Fibroblast of lung (primary cell): ENCODE results near the gene SLC22A5. TPM values are rescaled to one million over a fixed set of nuclear protein-coding genes. Genes with fewer than 3 reads are reported as not detected.

Experiments
- DNase-seq, 2 donors: peaks; one replicate each; pipeline versions ENCODE4 v3.0.0 to v3.0.0-alpha.2; 2010; ENCODE audit warnings: low read depth in 2 of 2
- H2AFZ ChIP-seq: 2 replicates; pipeline ENCODE4 v1.5.1; 2012; ENCODE audit warnings: low read length, control low read depth, inconsistent platforms
- H3K27ac ChIP-seq: 2 replicates; pipeline ENCODE4 v1.5.1; 2011; ENCODE audit warnings: low read length, control low read depth; ENCODE audit not compliant: insufficient read depth
- H3K27me3 ChIP-seq: 2 replicates; pipeline ENCODE4 v1.5.1; 2011; ENCODE audit warnings: mild to moderate bottlenecking, low read length; ENCODE audit not compliant: control insufficient read depth, insufficient read depth
- H3K36me3 ChIP-seq: 2 replicates; pipeline ENCODE4 v1.5.1; 2011; ENCODE audit warnings: low read length; ENCODE audit not compliant: control insufficient read depth, insufficient read depth
- H3K4me1 ChIP-seq: 2 replicates; pipeline ENCODE4 v1.5.1; 2011; ENCODE audit warnings: low read length; ENCODE audit not compliant: control insufficient read depth, insufficient read depth; ENCODE audit errors: extremely low read depth
- H3K4me2 ChIP-seq: 2 replicates; pipeline ENCODE4 v1.5.1; 2011; ENCODE audit warnings: low read length, control low read depth; ENCODE audit not compliant: insufficient read depth; ENCODE audit errors: extremely low read depth
- H3K4me3 ChIP-seq, 4 experiments: fragments of 200-600 bp in 1 of 4; sonication (generic) in 1 of 4; replicated peaks in 1 of 4; 2 replicates each; pipeline ENCODE4 v1.5.1; 2011 to 2016; ENCODE audit warnings: low read length in 4 of 4, low read depth in 3 of 4, mild to moderate bottlenecking in 3 of 4, control low read depth in 2 of 4, inconsistent platforms in 1 of 4, mixed read lengths in 1 of 4; ENCODE audit not compliant: insufficient read depth in 1 of 4; ENCODE audit errors: control extremely low read depth in 1 of 4
- H3K79me2 ChIP-seq: 2 replicates; pipeline ENCODE4 v1.5.1; 2012; ENCODE audit warnings: mild to moderate bottlenecking, low read length, inconsistent platforms; ENCODE audit not compliant: control insufficient read depth, insufficient read depth
- H3K9ac ChIP-seq: 2 replicates; pipeline ENCODE4 v1.5.1; 2011; ENCODE audit warnings: mild to moderate bottlenecking, low read length, control low read depth; ENCODE audit not compliant: insufficient read depth
- H3K9me3 ChIP-seq: 2 replicates; pipeline ENCODE4 v1.5.1; 2012; ENCODE audit warnings: low read depth, low read length; ENCODE audit not compliant: control insufficient read depth, insufficient read depth
- H4K20me1 ChIP-seq: 2 replicates; pipeline ENCODE4 v1.5.1; 2011; ENCODE audit warnings: low read length; ENCODE audit not compliant: control insufficient read depth, insufficient read depth; ENCODE audit errors: extremely low read depth
- EZH2 ChIP-seq: IDR thresholded peaks from 2 replicates; pipeline ENCODE4 v1.5.1; 2012; ENCODE audit warnings: low read length, control low read depth, mild to moderate bottlenecking; ENCODE audit errors: missing control alignments
- polyA plus RNA-seq, 2 donors: library from polyadenylated mRNA; depleted of rRNA in 1 of 2; stranded (reverse) in 1 of 2; unstranded in 1 of 2; fragments of >200 nt; gene quantifications; 2 replicates each; pipeline ENCODE4 v1.2.1, GENCODE V29; 2011 to 2012; ENCODE audit warnings: missing spikeins in 1 of 2
- total RNA-seq: library from RNA; depleted of rRNA; stranded (reverse); fragments of >200 nt; gene quantifications from 2 replicates; pipeline ENCODE4 v1.2.1, GENCODE V29; 2014
- TF ChIP-seq, protein P1 (sequence below), 2 donors: IDR thresholded peaks in 1 of 2; conservative IDR thresholded peaks in 1 of 2; 1 replicate in 1 of 2; 2 replicates in 1 of 2; pipeline ENCODE4 v1.5.1; 2011 to 2012; ENCODE audit warnings: low read length in 2 of 2, control low read depth in 1 of 2, inconsistent platforms in 1 of 2, low read depth in 1 of 2, mild to moderate bottlenecking in 1 of 2

The SLC22A5 gene
- total and polyA plus RNA-seq, 2 donors (not counting 1 experiment from before 2014, with no cell fraction given) = 3.4 to 8.8 TPM

DNA sequence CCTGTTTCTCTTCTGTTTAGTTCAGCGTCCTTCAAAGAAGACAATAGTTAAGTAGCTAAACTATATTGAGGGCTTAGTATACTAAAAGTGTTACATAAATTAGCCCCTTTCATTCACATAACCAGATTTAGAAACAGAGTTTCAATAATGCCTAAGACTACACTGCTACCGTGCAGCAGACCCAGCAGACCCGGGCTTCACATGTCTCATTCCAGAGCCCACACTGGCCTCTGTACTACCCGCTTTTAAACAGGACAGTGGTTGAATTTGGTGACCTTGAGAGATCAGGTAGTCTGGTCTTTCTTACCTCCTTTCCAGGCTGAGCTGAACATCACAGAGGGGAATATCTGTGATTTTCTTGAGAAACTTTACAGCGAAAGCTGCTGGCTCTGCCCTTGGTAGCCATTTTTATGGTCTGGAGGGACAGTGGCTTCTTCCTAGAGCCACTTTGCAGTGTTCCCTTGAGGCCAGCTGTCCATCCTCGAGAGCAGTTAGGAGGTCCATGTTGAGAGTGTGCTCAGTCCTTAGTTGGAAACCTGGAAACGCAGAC, 56.5 kb downstream of the SLC22A5 start:
- peaks cover 69% of the 10 kb centered on the region for H3K4me1 ChIP-seq
- no peaks in the 10 kb centered on the region for H3K27me3 ChIP-seq
- peak overlapping the region; percentile 99 for H3K27ac ChIP-seq
- peaks cover 19% of the 10 kb centered on the region for H3K79me2 ChIP-seq
- H3K9ac ChIP-seq = peak overlapping the region; percentile 54
- H3K36me3 ChIP-seq = no peaks in the 10 kb centered on the region
- no peaks in the 10 kb centered on the region for H3K9me3 ChIP-seq
- DNase-seq = no peak
- H3K4me2 ChIP-seq = peak overlapping the region; percentile 75
- no peak overlapping the region for H2AFZ ChIP-seq
- H3K4me3 ChIP-seq = peak overlapping the region in 2 of 4 experiments; percentile 1 to 13
- TF ChIP-seq, protein P1, sequence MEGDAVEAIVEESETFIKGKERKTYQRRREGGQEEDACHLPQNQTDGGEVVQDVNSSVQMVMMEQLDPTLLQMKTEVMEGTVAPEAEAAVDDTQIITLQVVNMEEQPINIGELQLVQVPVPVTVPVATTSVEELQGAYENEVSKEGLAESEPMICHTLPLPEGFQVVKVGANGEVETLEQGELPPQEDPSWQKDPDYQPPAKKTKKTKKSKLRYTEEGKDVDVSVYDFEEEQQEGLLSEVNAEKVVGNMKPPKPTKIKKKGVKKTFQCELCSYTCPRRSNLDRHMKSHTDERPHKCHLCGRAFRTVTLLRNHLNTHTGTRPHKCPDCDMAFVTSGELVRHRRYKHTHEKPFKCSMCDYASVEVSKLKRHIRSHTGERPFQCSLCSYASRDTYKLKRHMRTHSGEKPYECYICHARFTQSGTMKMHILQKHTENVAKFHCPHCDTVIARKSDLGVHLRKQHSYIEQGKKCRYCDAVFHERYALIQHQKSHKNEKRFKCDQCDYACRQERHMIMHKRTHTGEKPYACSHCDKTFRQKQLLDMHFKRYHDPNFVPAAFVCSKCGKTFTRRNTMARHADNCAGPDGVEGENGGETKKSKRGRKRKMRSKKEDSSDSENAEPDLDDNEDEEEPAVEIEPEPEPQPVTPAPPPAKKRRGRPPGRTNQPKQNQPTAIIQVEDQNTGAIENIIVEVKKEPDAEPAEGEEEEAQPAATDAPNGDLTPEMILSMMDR (conservative IDR thresholded peaks at IDR 0.05 in 1 of 2, IDR thresholded peaks at IDR 0.05 in 1 of 2; ENCODE audit: low read depth in 1 of 2, low read length in 2 of 2) = no peak
- no peak for TF ChIP-seq EZH2
- H4K20me1 ChIP-seq = no peaks in the 10 kb centered on the region

DNA sequence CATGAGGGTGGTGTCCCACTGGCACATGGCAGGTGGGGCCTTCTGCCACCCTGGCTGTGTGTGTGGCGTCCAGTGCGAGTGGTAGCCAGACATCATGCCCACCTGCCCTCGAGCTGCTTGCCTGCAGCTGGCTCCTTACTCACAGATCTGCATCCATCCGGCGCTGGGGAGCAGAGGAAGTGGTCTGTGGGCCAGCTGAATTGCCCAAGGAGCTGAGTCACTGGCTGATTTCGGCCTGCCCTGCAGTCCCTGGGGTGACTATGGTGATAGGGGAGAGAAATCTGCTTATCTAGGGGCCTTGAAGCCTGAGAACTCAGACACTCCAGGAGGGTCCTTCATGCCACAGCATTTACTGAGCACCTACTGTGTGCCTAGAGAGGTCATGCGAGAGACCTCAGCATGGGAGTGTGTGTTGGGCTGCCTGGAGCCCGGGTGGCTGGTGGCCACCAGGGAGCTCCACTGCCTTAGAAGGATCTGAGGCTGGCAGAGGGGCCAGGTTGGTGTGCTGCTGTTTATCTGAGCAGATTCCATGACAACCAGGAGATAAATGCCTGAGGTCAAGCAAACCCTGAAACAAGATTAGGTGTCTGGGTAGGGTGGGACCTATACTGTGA, 57.1 kb downstream of the SLC22A5 start:
- H3K27ac ChIP-seq = peak overlapping the region; percentile 99
- peak; percentile 90 to 97 for DNase-seq
- H3K27me3 ChIP-seq = no peaks in the 10 kb centered on the region
- H3K9ac ChIP-seq = peak overlapping the region; percentile 61
- peak overlapping the region in 1 of 4 experiments; percentile 13 for H3K4me3 ChIP-seq
- H4K20me1 ChIP-seq = no peaks in the 10 kb centered on the region
- TF ChIP-seq, protein P1 (conservative IDR thresholded peaks at IDR 0.05 in 1 of 2, IDR thresholded peaks at IDR 0.05 in 1 of 2; ENCODE audit: low read depth in 1 of 2, low read length in 2 of 2) = peak; percentile 45 to 56
- no peak for TF ChIP-seq EZH2
- no peaks in the 10 kb centered on the region for H3K9me3 ChIP-seq
- peaks cover 65% of the 10 kb centered on the region for H3K4me1 ChIP-seq
- no peaks in the 10 kb centered on the region for H3K36me3 ChIP-seq
- H2AFZ ChIP-seq = no peak overlapping the region
- peaks cover 19% of the 10 kb centered on the region for H3K79me2 ChIP-seq
- H3K4me2 ChIP-seq = peak overlapping the region; percentile 75

DNA sequence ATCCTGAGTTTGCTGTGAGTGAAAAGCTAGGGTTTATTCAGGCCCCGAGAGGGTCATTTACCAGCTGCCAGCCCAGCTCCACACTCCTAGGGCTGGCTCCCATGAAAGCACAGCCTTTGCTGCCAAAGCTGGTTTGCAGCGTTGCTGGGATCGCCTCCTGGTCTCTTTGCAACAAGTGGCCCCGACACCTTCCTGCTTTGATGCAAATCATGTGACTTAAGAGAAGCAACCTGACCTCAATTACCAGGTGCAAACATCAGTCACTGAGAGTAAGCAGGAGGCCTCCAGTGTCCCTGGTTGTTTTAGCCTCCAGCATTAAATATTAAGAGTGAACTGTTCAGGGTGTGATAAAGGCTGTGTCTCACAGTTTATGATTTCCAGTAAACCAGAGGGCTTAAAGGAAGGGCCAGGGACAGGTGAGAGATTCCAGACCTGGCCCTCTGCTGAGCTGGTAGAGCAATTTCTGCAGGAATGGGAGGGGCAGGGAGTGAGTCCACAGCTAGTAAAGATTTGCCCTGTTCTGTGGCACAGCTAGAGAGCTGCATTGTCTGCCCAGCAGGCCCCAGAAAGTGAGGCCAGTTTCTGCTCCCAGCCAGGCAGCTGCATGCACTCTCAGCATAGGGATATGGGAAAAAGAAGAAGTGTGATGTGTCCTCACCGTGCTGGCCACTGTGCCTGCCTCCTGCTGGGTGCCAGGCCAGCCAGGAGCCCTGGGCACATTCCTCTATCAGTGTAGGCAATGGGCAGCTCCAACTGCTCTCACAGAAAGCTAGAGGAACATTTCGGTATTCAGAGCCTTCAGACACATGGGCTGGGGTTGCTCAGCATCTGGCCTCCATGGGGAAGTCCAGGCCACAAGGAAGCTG, 58.0 kb downstream of the SLC22A5 start:
- H3K9ac ChIP-seq = no peak overlapping the region
- H3K9me3 ChIP-seq = no peaks in the 10 kb centered on the region
- peaks cover 19% of the 10 kb centered on the region for H3K79me2 ChIP-seq
- TF ChIP-seq, protein P1 (conservative IDR thresholded peaks at IDR 0.05 in 1 of 2, IDR thresholded peaks at IDR 0.05 in 1 of 2; ENCODE audit: low read depth in 1 of 2, low read length in 2 of 2) = no peak
- no peak for TF ChIP-seq EZH2
- no peak for DNase-seq
- peak overlapping the region; percentile 66 for H3K4me2 ChIP-seq
- peak overlapping the region; percentile 99 for H3K27ac ChIP-seq
- H3K4me3 ChIP-seq = no peak overlapping the region
- no peak overlapping the region for H2AFZ ChIP-seq
- H3K4me1 ChIP-seq = peaks cover 62% of the 10 kb centered on the region
- H3K36me3 ChIP-seq = no peaks in the 10 kb centered on the region
- no peaks in the 10 kb centered on the region for H4K20me1 ChIP-seq
- no peaks in the 10 kb centered on the region for H3K27me3 ChIP-seq
